Measurements from ENCODE around the gene TMEM143. TPM values are rescaled to one million over a fixed set of nuclear protein-coding genes. Genes with fewer than 3 reads are reported as not detected.

TMEM143 gene
- total and polyA plus RNA-seq, 4 donors: 3.2 to 10.2 (median 6.7) TPM

DNA sequence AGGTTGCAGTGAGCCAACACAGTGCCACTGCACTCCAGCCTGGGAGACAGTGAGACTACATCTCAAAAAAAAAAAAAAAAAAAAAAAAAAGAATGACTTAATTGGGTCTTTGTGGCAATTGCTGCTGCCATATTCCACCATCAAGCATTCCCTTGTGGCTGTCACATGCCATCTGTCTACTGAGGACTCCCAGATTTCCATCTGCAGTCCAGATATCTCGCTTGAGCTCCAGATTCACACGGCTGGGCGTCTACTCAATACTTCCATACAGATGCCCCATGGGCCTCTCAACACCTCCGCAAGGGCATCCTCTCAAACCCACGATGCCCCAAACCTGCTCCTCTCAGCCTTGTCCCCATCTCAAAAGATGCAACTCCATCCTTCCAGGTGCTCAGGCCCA is 12.9 kb downstream of the TMEM143 start (continued):
- TF ChIP-seq ATF3 (IDR thresholded peaks at IDR 0.05): no peak
- TF ChIP-seq CTCF (IDR thresholded peaks at IDR 0.05; ENCODE audit: low read depth, low read length, missing input control): no peak
- TF ChIP-seq, protein P1, sequence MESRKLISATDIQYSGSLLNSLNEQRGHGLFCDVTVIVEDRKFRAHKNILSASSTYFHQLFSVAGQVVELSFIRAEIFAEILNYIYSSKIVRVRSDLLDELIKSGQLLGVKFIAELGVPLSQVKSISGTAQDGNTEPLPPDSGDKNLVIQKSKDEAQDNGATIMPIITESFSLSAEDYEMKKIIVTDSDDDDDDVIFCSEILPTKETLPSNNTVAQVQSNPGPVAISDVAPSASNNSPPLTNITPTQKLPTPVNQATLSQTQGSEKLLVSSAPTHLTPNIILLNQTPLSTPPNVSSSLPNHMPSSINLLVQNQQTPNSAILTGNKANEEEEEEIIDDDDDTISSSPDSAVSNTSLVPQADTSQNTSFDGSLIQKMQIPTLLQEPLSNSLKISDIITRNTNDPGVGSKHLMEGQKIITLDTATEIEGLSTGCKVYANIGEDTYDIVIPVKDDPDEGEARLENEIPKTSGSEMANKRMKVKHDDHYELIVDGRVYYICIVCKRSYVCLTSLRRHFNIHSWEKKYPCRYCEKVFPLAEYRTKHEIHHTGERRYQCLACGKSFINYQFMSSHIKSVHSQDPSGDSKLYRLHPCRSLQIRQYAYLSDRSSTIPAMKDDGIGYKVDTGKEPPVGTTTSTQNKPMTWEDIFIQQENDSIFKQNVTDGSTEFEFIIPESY (IDR thresholded peaks at IDR 0.05): no peak
- no peak for TF ChIP-seq RXRA (IDR thresholded peaks at IDR 0.05)

DNA sequence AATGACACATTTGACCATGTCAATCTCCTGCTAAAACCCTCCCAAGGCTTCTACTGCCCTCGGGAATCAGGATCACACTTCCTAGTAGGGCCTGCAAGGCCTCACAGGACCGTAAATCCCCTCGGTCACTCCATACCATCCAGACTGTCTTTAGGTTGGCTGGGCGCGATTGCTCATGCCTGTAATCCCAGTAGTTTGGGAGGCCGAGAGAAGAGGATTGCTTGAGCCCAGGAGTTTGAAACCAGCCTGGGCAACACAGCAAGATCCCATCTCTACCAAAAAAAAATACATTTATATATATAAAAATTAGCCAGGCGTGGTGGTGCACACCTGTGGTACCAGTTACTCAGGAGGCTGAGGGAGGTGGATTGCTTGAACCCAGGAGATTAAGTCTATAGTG is 15.0 kb downstream of the TMEM143 start:
- no peak overlapping the region for H3K27ac ChIP-seq (ENCODE audit: low read depth in 1 of 2, low read length in 2 of 2)
- TF ChIP-seq REST (IDR thresholded peaks at IDR 0.05): no peak
- TF ChIP-seq, protein P1 (IDR thresholded peaks at IDR 0.05): no peak
- TF ChIP-seq SP1 (IDR thresholded peaks at IDR 0.05): no peak
- no peak for TF ChIP-seq FOXA1 (IDR thresholded peaks at IDR 0.05)
- no peak for TF ChIP-seq HNF4A (conservative IDR thresholded peaks at IDR 0.05)
- TF ChIP-seq YY1 (IDR thresholded peaks at IDR 0.05): no peak
- no peak for TF ChIP-seq RXRA (IDR thresholded peaks at IDR 0.05)
- TF ChIP-seq, protein P2, sequence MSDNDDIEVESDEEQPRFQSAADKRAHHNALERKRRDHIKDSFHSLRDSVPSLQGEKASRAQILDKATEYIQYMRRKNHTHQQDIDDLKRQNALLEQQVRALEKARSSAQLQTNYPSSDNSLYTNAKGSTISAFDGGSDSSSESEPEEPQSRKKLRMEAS (IDR thresholded peaks at IDR 0.05): no peak
- no peak for TF ChIP-seq EGR1 (IDR thresholded peaks at IDR 0.05; ENCODE audit: low read depth in 2 of 2)
- TF ChIP-seq CTCF (IDR thresholded peaks at IDR 0.05; ENCODE audit: low read depth, low read length, missing input control): no peak
- TF ChIP-seq GABPA (IDR thresholded peaks at IDR 0.05 in 1 of 2, conservative IDR thresholded peaks at IDR 0.05 in 1 of 2): no peak
- TF ChIP-seq TAF1 (conservative IDR thresholded peaks at IDR 0.05): no peak
- TF ChIP-seq FOXA2 (IDR thresholded peaks at IDR 0.05): no peak
- TF ChIP-seq RAD21 (IDR thresholded peaks at IDR 0.05): no peak
- TF ChIP-seq ATF3 (IDR thresholded peaks at IDR 0.05): no peak
- no peak for TF ChIP-seq NR2F2 (IDR thresholded peaks at IDR 0.05)
- WGBS: 95% methylated on average over 7 of the region's 7 CpGs
- no peaks in the 10 kb centered on the region for H3K9me3 ChIP-seq (ENCODE audit: control insufficient read depth in 4 of 4, low read length in 3 of 4)
- no peaks in the 10 kb centered on the region for H3K4me1 ChIP-seq (ENCODE audit: control insufficient read depth in 4 of 4, insufficient read depth in 4 of 4, low read length in 3 of 4)
- H3K27me3 ChIP-seq (ENCODE audit: control insufficient read depth in 4 of 4, insufficient read depth in 4 of 4, low read length in 3 of 4): no peaks in the 10 kb centered on the region
- no peak overlapping the region for H3K4me3 ChIP-seq (ENCODE audit: low read depth in 1 of 3, low read length in 3 of 3)
- H3K9ac ChIP-seq (ENCODE audit: low read depth in 1 of 2, low read length in 2 of 2): no peak overlapping the region
- DNase-seq (ENCODE audit: low spot score): no peak
- H3K36me3 ChIP-seq (ENCODE audit: control insufficient read depth in 4 of 4, insufficient read depth in 3 of 4, low read depth in 1 of 4, low read length in 3 of 4): no peaks in the 10 kb centered on the region
